Activated CD8-positive, alpha-beta memory T cell treated with anti-CD3 and anti-CD28 coated beads, Interleukin-2, amount 50 U/mL, for 24 hours (primary cell): ENCODE data around the gene KIAA0930.
"Not testable (repeated sequence)": the region's sequence is repeated elsewhere in the genome, so short reads cannot be mapped to it uniquely, and the experiment has no call there.

Experiments used
- DNase-seq: peaks from one replicate; pipeline ENCODE4 v3.0.0-alpha.2; 2020; ENCODE audit errors: extremely low read depth

The KIAA0930 gene

DNA sequence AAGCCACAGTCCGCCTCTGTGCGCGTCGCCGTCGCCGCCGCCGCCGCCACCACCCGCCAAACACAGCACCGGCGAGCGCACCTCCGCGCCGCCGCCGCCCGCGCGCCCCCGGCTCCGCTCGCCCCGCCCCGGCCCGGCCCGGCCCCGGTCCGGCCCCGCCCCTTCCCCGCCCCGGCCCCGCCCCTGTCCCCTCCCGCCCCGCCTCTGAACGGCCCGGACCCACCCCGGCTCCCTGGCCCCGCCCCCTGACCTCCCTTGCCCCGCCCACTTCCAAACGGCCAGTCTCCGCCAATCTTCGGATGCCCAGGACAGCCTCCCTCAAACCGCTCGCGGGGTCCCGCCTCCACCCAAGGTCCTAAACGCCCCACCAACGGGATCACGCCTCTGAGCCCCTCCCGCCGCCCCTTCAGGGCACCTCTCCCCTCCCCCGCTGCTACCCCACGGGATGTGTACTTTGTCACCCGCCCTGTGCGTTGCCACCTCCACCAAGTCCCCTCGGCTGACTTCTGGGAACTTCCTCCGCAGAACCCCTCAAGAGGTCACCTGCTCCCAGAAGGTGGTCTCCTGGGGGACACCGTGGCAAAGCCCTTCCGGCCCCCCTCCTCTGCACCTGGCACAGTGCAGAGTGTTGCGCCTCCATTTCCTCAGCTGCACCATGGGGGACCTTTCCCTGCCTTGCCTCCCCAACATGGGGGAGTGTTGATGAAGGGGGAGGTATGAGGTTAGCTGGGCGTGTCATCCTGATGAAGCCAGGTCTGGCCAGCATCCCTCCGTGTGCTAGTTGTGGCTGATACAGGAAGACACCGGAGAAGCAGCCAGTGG, at the start of gene KIAA0930:
TSS of gene KIAA0930 (minus strand) at position 85 of the 822 bp plus-strand sequence. CDS start 191 bp downstream, outside the sequence.
- peak; percentile 46 for DNase-seq

DNA sequence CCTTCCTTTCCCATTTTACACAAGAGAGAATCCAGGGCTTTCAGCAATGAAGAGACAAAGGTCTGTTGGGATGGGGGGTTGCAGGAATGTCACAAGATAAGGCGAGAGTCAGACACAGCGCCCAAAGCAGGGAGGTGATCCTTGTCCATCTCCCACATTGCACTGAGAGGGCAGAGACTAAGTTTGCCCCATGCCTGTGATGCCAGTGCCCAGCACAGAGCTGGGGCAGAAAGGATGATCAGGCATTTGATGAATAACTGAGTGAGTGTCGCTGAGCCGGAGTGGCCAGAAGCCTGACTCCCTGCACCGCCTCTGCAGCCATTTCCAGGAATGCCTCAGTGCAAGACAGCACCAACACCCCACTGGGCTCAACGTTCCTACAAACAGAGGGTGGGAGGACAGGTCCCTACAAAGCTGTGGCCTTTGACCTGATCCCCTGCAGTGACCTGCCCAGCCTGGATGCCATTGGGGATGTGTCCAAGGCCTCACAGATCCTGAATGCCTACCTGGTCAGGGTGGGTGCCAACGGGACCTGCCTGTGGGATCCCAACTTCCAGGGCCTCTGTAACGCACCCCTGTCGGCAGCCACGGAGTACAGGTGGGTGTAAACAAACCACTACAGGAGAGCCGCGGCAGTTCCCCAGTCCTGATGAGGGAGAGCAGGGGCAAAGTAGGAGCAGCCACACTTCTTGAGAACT, 46.3 kb upstream of the KIAA0930 start:
- DNase-seq = no peak

DNA sequence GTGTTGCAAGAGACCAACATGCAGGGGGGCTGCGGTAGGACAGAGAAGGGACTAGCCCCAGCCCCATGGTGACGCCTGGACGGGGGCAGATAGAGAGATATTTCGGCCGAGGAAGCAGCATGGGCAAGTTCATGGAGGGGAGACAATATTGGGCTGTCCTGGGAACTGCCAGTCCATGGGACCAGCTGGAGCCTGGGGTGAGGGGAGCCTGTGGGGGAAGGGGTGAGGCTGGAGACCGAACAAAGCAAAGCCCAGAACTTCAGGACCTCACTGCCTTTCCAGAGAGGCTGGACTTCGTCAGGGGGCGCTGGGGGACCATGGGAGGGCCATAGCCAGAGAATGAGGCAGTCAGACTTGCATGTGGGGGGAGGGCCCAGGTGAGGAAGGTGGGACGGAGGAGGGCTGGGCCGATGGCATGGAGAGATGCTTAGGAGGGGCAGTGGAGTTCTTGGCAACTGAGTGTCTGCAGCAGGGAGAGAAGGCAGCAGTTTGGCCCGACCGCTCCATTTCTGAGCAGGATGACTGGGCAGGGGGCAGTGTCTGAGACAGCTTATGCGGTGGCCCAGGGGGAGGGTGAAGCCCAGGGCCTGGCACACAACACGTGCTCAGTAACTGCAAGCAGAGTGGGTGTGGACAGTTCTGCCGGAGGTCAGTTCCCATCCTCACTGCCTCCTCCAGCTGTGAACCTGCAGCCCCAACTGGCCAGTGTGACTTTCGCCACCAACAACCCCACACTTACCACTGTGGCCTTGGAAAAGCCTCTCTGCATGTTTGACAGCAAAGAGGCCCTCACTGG, 44.8 kb upstream of the KIAA0930 start:
- no peak for DNase-seq

DNA sequence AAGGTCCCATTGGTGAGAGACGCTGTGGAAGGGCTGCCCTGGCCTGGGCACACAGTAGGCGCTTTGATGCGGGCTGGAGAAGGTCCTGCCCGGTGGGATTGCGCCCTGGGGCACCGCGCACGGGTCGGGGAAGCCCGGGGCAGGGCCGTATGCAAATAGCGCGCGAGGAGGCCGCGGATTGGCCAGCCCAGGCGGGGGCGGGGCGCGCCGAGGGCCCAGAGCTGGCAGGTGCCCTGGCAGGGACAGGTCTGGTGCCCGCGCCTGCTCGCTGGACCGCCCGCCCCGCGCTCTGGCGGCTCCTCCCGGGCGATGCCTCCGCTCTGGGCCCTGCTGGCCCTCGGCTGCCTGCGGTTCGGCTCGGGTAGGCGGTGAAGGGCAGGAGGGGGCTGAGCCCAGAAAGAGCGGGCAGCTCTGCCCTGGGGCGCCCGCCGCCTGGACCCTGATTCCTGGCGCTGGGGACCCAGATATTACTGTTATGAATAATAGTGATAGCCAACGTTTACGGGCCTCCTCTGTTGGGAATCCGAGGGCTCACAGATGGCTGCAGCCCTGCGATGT, 44.1 kb upstream of the KIAA0930 start, which contains the start of gene UPK3A:
TSS of gene UPK3A (plus strand) at position 245 of the 558 bp plus-strand sequence. CDS start at position 310, 65 bp downstream.
- no peak for DNase-seq

DNA sequence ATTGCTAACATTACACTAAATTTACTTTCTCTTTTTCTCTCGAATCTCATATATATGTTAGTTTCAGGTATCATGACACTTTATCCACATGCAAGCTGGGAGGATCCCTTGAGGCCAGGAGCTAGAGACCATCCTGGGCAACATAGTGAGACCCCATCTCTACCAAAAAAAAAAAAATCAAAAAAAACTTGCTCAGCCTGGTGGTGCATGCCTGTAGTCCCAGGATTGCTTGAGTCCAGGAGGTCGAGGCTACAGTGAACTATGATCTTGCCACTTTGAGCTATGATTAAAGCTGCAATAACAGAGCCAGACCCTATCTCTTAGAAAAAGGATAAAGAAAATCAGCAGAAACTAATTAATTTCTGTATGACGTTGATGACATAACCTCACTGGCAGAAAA, 40.3 kb upstream of the KIAA0930 start:
- no peak for DNase-seq

DNA sequence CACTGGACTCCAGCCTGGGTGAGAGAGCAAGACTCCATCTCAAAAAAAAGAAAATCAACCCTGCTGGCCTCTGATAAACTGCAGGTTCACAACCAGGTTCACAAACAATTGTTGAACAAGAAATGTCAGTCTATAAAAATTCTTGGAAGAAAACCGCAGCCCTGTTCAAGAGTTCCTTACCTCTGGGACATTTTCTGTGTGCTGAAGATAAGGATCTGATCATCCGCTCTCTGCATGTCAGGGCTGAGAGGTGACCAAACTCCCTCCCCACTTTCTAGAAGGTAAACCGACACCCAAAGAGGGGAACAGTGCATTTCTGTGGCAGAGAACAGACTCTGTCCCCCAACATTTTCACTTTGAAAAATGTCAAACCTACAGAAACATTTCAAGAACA, 39.9 kb upstream of the KIAA0930 start:
- DNase-seq = no peak

DNA sequence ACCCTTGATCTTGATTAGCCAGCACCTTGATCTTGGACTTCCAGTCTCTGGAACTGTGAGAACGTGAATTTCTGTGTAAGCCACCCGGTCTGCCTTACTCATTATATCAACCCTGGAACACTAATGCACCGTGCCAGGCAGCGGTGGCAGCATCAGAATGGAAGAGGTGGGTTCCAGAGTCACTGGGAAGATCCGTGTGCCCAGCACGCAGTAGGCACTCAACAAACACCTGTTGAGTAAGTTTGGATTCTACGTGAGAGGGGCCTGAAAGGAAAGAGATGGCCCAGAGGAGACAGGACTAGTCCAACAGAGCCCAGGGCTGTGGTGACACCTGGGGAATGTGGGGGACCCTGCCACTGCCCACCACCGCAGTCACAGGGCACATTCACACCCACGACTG, 37.4 kb upstream of the KIAA0930 start:
- no peak for DNase-seq

DNA sequence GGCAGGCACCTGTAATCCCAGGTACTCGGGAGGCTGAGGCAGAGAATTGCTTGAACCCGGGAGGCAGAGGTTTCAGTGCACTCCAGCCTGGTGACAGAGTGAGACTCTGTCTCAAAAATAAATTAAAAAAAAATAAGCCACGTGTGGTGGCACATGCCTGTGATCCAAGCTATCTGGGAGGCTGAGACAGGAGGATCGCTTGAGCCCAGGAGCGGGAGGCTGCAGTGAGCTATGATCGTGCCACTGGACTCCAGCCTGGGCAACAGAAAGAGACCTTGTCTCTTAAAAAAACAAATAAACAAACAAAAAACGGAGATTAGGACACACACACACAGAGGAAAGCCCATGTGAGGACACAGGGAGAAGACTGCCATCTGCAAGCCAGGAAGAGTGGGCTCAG, 37.0 kb upstream of the KIAA0930 start:
- DNase-seq = not testable (repeated sequence)

DNA sequence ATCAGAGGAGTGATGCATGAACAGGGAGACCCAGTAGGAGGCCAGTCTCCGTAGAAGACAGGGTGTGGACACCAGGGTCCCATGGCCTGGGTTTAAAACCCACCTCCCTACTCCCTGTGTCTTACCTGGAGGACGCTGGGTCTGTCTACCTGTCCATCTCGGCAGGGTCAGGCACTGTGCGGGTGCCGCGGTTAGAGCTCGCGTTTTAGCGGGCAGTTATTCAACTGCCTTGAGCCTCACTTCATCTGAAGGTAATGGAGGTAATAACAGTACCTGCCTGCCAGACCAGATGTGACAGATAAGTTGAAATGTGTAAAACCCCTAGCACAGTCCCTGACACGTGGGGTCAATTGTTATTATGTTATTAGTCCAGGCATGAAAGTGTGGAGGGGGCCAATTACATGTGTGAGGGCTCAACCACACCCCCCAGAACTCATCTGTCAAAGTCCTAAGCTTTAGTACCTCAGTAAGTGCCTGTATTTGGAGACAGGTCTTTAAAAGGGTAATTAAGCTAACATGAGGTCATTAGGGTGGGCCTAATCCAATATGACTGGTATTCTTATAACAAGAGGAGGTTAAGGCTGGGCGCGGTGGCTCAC, 35.9 kb upstream of the KIAA0930 start:
- no peak for DNase-seq

DNA sequence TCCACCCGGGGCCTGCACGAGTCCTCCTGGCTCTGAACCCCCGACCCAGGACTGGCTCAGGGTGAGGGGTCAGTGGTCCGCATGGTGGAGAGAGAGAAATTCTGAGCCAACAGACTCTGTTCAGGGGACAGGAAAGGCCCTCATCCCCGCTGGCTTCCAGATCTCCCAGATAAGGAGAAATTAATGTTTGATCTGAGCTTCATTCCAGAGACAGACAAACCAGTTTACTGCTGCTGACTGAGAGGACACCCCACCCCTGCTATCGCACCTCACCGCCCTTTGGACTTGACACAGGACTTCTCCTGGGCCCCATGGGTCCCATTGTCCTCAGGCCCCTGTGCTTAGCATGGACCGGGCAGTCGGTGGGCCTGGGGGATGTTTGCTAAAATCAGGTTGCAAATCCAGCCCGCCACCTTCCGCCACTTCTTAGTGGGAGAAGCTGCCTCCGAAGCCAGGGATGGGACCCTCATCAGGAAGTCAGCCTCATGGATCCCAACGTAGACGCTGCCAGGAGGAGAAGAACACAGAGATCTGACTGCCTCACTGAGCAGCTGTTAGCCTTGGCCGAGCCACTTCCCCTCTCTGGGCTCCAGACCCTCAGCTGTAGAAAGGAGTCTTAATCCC, 32.9 kb upstream of the KIAA0930 start:
- DNase-seq = no peak

DNA sequence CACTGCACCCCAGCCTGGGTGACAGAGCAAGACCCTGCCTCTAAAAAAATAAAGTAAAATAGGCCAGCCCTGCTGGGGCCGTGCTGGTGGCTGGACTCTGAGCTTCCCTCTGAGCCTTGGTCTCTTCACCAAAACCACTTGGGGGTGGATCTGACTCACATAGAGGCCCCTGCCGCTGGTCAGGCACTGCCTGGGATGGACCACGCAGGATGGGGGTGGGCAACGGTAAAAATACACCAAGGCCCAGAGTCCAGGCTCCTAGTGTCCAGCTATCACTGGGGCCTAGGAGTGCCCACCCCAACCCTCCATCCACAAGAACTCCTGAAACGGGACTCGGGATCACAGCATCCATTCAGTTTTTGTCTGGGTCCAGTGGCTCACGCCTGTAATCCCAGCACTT, 31.8 kb upstream of the KIAA0930 start:
- no peak for DNase-seq

DNA sequence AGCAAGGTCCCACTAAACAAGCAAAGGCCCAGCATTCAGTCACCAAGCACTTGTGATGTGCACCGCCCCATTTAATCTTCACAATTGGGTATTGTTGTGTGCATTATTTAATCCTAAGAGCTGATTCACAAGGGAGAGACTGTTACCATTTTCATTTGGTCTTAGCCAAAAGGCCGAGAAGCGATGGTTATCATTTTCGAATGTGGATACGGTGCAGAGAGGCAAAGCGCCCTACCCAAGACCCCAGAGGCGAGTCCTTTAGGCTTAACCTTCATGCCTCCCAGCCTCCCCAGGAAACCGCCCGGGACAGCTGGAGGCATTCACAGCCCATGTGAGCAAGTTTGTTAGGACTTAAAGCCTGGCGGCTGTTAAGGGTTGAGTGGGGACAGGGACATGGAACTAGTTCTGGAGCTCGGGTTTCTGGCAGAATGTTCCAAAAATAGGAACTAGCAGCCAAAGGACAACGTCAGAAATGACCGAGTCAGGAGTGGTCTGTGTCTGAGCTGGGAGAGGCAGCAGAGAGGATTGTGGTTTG, 31.0 kb upstream of the KIAA0930 start:
- DNase-seq = no peak

DNA sequence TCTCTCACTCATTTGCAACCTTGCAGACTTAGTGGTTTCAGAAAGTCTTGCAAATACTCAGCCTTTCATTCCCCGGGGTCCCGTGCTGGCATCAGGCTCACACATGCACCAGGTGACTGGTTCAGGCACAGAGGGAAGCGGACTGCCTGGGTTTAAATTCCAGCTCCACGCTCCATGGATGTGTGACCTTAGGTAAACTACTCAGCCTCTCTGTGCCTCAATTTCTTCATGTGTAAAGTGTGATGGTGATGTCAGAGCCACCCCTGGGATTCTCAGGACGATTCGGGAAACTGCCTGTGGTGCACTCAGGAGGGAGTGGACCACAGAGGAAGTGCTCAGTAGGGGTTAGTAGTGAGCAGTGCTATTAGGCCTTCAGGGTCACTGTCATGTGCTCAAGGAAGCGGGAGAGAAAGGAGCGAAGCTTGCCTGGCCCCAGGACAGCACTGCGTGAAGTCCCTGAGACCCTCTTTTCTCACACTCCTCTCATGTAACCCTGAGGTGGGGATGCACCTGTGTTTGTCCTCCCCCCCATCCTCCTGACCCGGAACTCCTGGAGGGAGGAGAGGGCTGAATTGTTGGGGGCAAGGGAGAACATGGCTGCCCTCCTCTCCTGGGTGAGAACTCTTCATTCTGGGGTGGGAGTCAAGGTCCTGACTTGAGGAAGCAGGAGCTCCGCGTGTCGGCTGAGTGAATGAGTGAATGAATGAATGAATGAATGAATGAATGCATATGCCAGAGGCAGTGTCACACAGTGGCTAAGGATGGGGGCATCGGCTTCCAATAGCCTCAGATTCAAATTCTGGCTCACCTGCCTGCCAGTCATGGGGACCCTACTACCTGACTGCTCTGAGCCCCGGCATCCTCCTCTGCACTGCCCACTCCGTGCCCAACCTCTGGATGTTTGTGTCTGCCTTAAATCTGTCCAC, 29.7 kb upstream of the KIAA0930 start:
- no peak for DNase-seq

DNA sequence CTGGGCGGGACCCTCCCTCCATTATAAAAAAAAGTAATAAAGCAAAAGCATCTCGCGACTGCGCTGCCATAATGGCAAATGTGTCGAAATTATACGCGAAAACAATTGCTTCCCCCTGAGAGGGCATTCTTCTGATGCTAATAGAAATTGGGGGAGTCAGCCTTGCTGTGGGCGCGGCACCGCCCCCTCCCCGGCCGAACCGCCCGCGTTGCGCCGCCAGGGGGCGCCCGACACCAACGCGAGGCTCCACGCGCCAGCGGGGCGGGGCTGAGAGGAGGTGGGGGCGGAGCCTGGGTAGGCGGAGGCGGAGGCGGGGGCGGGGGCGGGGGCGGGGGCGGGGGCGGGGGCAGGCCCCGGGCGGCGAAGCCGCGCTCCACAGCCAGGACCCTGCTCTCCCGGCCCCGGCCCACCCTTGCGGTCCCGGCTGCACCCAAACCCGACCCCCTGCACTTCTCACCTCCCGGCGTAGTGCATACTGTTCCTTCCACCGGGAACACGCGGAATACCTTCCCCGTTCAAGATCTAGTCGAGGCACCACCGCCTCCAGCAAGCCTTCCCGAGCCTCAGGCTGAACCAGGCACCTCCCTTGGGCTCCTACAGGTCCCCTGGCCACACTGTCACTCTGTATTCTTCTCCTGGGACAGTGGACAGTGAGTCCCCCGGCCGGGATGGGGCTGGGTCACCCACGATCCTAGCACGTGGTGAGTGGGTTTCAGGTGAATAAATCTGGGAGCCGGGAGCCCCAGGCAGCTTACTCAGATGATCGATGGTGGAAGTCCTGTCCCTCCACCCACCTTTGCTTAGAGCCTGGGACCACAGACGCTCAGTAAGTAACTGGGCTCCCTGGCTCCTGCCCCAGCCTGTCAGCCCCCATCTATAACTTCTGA, 28.5 kb upstream of the KIAA0930 start:
- peak; percentile 41 for DNase-seq

DNA sequence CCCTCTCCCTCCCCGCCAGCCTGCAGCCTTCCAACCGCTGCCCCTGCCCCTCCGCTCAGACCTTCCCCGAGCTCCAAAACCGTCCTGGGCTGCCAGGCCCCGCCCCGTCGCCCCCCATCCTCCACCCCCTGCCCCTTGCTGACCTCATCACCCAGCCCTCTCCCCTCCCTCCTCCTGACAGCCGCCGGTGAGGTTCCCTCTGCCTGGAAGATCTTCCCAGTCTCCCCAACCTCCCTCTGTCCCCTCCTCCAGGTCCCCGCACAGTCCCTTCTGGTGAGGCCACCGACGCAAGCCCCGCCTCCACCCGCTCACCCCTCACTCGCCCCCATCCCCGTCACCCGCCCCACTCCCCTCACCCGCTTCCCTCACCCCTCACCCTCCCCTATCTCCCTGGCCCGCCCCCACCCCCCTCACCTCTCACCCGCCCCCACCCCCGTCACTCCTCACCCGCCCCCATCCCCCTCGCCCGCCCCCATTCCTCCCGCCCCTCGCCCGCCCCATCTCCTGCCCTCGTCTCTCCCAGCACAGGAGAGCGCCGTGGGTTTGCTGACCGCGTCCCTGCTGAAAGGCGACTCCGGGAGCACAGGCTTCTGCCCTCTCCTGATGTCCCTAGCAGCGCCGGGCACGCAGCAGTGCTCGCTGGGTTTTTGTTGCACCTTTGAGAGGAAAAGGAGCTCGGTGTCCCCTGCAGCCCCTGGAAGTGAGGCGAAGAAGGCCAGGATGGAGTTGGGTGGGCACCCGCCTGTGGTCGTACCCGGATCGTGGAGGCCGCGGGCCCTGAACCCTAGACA, 27.7 kb upstream of the KIAA0930 start:
- no peak for DNase-seq

DNA sequence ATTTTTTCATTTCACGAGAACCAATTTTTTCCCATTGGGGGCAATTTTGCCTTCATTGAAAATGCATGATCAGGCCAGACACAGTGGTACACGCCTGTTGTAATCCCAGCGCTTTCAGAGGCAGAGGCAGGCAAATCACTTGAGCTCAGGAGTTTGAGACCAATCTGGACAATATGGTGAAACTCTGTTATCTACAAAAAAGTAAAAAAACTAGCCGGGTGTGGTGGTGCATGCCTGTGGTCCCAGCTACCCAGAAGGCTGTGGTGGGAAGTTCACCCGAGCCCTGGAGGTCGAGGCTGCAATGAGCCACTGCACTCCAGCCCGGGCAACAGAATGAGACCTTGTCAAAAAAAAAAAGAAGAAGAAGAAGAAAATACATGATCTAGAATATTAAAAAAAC, 24.8 kb upstream of the KIAA0930 start:
- DNase-seq = no peak

DNA sequence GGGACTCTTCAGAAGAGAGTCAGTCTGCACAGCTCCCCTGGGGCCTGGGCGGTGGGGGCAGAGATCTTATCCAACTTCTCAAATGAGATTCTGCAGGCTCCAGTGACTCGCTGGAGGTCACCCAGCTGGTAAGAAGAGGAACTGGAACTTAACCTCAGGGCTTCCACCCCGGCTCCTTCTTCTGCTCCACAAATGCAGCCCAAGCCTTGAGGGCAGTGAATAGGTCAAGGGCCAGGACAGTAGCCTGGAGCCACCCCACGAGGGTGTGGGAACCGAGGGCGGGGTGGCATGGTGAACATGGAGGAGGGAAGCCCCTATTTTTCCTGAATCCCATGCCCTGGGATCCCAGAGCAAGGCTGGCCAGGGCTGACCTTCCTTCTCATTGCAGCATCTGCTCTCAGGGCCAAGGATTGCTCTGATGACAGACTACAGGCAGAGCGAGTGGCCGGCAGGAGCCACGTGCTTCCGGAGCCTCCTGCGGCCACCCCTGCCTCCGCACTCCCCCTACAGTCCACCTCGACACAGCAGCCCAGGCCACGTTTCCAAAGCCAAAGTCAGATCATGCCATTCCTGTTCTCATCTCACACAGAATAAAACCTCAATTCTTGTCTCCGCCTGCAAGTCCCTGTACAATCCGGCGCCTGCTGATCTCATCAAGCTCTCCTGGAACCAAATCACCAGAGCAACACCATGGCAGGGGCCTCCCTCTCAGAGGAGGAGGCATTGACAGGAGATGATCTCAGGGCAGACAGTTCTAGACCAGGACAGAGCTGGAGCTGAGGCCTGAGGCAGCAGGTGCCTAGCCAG, 23.0 kb upstream of the KIAA0930 start:
- DNase-seq = no peak
